Daoy (cell line): Measurements from ENCODE around the gene LINC00237. TPM values are rescaled to one million over a fixed set of nuclear protein-coding genes. Genes with fewer than 3 reads are reported as not detected.

Experiments
- DNase-seq: peaks from one replicate; pipeline ENCODE4 v3.0.0-alpha.2; 2015; ENCODE audit warnings: low read depth
- total RNA-seq: library from RNA; depleted of rRNA; stranded (reverse); fragments of >200 nt; shearing (Covaris generic); gene quantifications from 2 replicates; pipeline ENCODE4 v1.2.3, GENCODE V29; 2014; rRNA removed

Gene LINC00237
- 4.4 TPM in 1 of 2 replicates, not detected in the other for total RNA-seq

- peak; percentile 23 for DNase-seq
Observed at GRCh38 chr20:21106171-21107017, at the start of gene LINC00237. Gene LINC00237, minus strand, starts transcription at chr20:21106358.

DNA sequence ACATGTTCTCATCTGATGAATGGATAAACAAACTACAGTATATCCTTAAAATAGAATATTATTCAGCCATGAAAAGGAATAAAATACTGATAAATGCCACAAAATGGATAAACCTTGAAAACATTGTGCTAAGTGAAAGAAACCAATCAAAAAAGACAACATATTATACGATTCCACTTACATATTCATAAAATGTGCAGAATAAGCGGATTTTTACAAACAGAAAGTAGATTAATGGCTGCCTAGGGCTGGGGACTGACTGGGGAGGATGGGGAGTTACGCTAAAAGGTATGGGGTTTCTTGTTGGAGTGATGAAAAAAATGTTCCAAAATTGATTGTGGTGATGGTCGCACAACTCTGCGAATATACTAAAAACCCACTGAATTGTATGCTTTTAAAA, 49.1 kb upstream of the LINC00237 start:
- no peak for DNase-seq

GRCh38 chr20:21154692-21155091, 48.5 kb upstream of the LINC00237 start:
- no peak for DNase-seq

- DNase-seq = no peak
Observed at GRCh38 chr20:21151791-21152190, 45.6 kb upstream of the LINC00237 start.

DNA sequence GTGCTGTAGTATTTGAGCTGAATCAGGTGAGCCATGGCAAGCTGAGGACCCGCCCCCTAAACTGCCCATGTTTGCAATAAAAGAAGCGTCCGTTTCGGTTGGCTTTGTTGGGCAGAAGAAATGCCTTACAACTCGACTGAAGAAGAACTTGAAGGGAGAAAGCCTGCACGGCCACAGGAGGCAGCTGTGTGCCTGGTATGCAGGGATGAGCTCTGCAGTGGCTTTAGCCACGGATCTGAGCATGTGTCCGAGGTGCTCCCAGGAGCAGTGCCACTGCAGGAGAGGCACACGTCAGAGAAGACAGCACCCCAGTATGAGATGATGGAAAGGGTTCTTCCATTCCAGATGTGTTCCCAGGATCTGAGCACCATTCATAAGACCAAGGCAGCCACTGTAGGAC, 43.2 kb upstream of the LINC00237 start:
- no peak for DNase-seq

- DNase-seq = peak; percentile 15
Observed at GRCh38 chr20:21147593-21147992, 41.4 kb upstream of the LINC00237 start.

GRCh38 chr20:21146215-21146614, 40.1 kb upstream of the LINC00237 start:
- DNase-seq = no peak

DNA sequence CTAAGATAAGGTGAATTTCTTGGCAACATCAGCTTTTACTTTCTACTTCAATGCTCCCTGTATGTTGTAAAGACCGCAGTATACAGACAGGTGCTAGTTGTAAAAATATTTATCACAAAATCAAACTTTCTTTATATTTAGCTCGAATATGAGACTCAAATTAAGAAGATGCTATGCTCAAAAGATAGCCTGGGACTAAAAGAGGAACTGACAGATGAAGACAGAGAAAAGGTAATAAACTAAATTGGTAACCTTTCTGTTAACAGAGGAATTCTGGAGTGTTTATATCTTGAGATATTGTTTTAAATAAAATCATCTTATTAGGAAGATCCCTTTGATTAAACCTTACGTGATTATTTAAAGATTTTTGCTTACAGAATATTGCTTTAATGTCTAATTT, 39.3 kb upstream of the LINC00237 start:
- no peak for DNase-seq

- DNase-seq = no peak
Observed at GRCh38 chr20:21143194-21143890, 37.2 kb upstream of the LINC00237 start.

DNA sequence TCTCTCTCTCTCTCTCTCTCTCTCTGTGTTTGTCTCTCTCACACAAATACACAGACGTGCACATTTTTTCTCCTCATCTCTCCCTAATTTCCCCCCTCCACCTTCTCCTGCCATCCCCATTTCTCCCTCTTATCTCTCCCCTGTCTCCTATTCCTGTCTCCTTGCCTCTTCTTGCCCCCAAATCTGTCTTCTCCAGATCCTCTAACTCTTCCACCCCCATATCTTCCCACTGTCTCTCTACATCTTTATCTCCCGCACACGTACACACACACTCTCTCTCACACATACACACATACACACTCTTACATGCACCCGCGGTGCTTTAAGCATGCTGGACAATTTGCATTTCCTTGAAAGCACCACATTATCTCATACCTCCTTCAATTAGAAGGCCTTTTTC, 35.7 kb upstream of the LINC00237 start:
- DNase-seq = no peak

DNA sequence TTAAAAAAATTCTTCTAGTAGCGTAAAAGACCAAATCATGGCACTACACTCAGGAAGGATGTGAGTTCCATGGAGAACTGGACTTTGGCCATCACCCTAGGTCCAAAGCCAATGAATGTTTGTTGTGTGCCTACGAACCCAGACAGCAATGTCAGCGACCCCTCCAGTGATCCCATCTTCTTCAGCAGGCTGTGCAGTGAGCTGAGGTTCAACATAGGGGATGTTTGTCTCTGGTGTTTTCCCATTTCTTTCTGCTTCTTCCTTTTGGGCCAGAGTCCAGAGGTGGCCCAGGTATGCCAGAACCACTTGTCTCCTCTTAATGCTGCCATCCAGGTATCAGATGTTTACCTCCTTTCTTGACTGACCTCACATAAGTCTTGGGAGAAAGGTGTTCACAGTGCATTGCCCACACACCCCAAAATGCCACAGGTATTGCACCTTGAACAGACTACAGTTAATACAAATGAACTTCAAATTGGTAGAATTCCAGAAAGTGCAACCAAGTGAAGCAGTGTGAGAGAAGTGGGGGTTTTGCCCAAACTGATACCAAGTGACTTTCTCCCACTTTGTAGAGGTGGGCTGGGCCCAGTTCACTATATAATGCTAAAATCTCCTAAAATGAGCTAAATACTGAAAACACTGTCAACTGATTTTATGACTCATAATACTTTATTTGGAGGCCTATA, 33.9 kb upstream of the LINC00237 start:
- DNase-seq = no peak

GRCh38 chr20:21137078-21137477, 30.9 kb upstream of the LINC00237 start:
- DNase-seq = no peak

GRCh38 chr20:21136015-21136732, 30.0 kb upstream of the LINC00237 start:
- DNase-seq = no peak

- DNase-seq = no peak
Observed at GRCh38 chr20:21134883-21135493, 28.8 kb upstream of the LINC00237 start.

- no peak for DNase-seq
Observed at GRCh38 chr20:21133917-21134622, 27.9 kb upstream of the LINC00237 start.

DNA sequence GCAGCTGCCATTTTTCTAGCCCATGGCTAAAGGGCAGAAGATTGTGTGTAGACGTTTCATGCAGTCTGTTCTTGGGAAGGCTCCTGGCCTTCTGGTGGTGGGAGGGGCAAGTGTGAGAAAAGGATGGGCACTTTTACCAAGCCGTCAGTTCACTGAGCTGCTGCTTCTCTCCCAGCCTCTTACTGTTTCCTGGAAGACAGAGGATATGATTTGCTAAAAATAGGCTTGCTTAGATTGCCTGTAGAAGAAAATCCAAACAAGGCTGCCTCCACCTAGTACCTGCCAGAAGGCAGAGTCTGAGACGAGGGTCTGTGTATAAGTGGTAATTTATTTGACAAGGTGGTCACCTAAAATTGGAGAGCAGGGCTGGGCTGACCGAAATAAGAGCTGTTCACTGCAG, 27.2 kb upstream of the LINC00237 start:
- no peak for DNase-seq

DNA sequence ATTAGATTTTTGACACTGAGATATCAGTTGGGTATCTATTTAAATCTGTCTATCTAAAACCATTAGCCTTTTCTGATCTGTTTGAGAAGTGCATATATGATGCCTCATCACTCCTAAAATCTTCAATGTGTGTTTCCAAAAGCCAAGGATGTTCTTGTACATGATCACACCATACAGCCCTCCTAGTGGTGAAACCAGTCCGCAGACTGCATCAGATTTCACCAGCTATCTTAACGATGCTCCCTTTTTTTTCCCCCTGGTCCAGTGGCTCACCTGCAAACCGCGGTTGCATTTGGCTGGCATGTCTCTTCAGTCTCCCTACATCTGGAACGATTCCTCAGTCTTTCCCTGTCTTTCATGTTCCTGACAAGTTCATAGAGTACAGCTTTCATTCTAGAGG, 23.7 kb upstream of the LINC00237 start:
- DNase-seq = no peak

- DNase-seq = no peak
Observed at GRCh38 chr20:21127201-21127981, 21.2 kb upstream of the LINC00237 start.

GRCh38 chr20:21126581-21126870, 20.4 kb upstream of the LINC00237 start:
- DNase-seq = no peak
